H1 (cell line): Measurements from ENCODE around the gene XRN2. TPM values are rescaled to one million over a fixed set of nuclear protein-coding genes. Genes with fewer than 3 reads are reported as not detected.

Experiments
- CTCF ChIA-PET: fragments of 300-600 bp; sonication (Branson Sonifier 250); formaldehyde crosslinking; loops from one replicate; lab custom pipeline; 2021; ENCODE audit not compliant: partially characterized antibody; lab: Charles Lee
- POLR2A ChIA-PET: fragments of 300-600 bp; sonication (Branson Sonifier 250); formaldehyde crosslinking; loops from one replicate; lab custom pipeline; 2021; ENCODE audit warnings: inconsistent platforms; ENCODE audit not compliant: partially characterized antibody; lab: Charles Lee
- DNase-seq, 2 experiments: peaks; one replicate each; pipeline versions ENCODE4 v3.0.0 to v3.0.0-alpha.2; 2010 to 2022; ENCODE audit warnings: low spot score in 2 of 2, low read depth in 1 of 2, mixed read lengths in 1 of 2
- FAIRE-seq: peaks from 2 replicates; lab custom pipeline; 2011; peaks lifted over from hg19 to GRCh38; lab: Jason Lieb, UNC
- H2AFZ ChIP-seq: 2 replicates; pipeline ENCODE4 v1.8.1; 2012; ENCODE audit warnings: low read length, inconsistent platforms
- H2AK5ac ChIP-seq: 2 replicates; pipeline ENCODE4 v1.6.1; 2013; ENCODE audit warnings: low read depth, low read length
- H2BK120ac ChIP-seq: replicated peaks from 2 replicates; pipeline ENCODE3; 2013; ENCODE audit warnings: low read depth, low read length, inconsistent platforms
- H2BK12ac ChIP-seq: 2 replicates; pipeline ENCODE4 v1.6.1; 2013; ENCODE audit warnings: low read depth, low read length
- H2BK15ac ChIP-seq: 2 replicates; pipeline ENCODE4 v1.6.1; 2013; ENCODE audit warnings: low read length
- H2BK20ac ChIP-seq: 2 replicates; pipeline ENCODE4 v1.6.1; 2013; ENCODE audit warnings: low read length
- H2BK5ac ChIP-seq: 2 replicates; pipeline ENCODE4 v1.6.1; 2013; ENCODE audit warnings: low read depth, low read length
- H3K14ac ChIP-seq: 2 replicates; pipeline ENCODE4 v1.6.1; 2013; ENCODE audit warnings: inconsistent platforms; ENCODE audit not compliant: insufficient read length
- H3K18ac ChIP-seq: 2 replicates; pipeline ENCODE4 v1.6.1; 2013; ENCODE audit warnings: low read length; ENCODE audit errors: extremely low read depth
- H3K23ac ChIP-seq: 2 replicates; pipeline ENCODE4 v1.6.1; 2013; ENCODE audit warnings: inconsistent platforms; ENCODE audit not compliant: insufficient read length
- H3K23me2 ChIP-seq: 2 replicates; pipeline ENCODE4 v1.6.1; 2013; ENCODE audit warnings: low read depth, low read length
- H3K27ac ChIP-seq: 2 replicates; pipeline ENCODE4 v1.6.1; 2011; ENCODE audit warnings: low read depth, low read length, inconsistent platforms
- H3K27me3 ChIP-seq, 4 experiments: replicated peaks in 1 of 4; 1 replicate in 1 of 4; 2 replicates in 3 of 4; pipeline versions ENCODE4 v1.6.1 to v1.8.1; 2011 to 2013; ENCODE audit warnings: low read length in 3 of 4, mild to moderate bottlenecking in 3 of 4, inconsistent platforms in 2 of 4, mixed read lengths in 2 of 4, moderate library complexity in 1 of 4; ENCODE audit not compliant: control insufficient read depth in 3 of 4, insufficient read depth in 3 of 4; ENCODE audit errors: extremely low read depth in 1 of 4
- H3K36me3 ChIP-seq, 4 experiments: 2 replicates each; pipeline versions ENCODE4 v1.6.1 to v1.8.1; 2011 to 2013; ENCODE audit warnings: mild to moderate bottlenecking in 4 of 4, low read length in 3 of 4, moderate library complexity in 2 of 4, control low read depth in 1 of 4, inconsistent platforms in 1 of 4; ENCODE audit not compliant: insufficient read depth in 4 of 4, control insufficient read depth in 2 of 4
- H3K4ac ChIP-seq: replicated peaks from 2 replicates; pipeline ENCODE3; 2013; ENCODE audit warnings: low read length, low read depth, mixed read lengths, inconsistent platforms; ENCODE audit not compliant: insufficient read length
- H3K4me1 ChIP-seq, 4 experiments: replicated peaks in 1 of 4; 1 replicate in 1 of 4; 2 replicates in 3 of 4; pipeline versions ENCODE4 v1.6.1 to v1.8.1; 2011 to 2013; ENCODE audit warnings: low read length in 3 of 4, inconsistent platforms in 2 of 4, mixed read lengths in 1 of 4; ENCODE audit not compliant: insufficient read depth in 4 of 4, control insufficient read depth in 3 of 4
- H3K4me2 ChIP-seq, 2 experiments: 2 replicates each; pipeline versions ENCODE4 v1.6.1 to v1.8.1; 2011 to 2013; ENCODE audit warnings: low read depth in 2 of 2, low read length in 2 of 2, control low read depth in 1 of 2, inconsistent platforms in 1 of 2, mild to moderate bottlenecking in 1 of 2; ENCODE audit not compliant: insufficient read depth in 1 of 2
- H3K4me3 ChIP-seq, 4 experiments: fragments of 200-600, 300-600 bp in 1 of 4; sonication (generic), shearing (Covaris generic), sonication (Bioruptor Twin) in 1 of 4; 2 replicates each; pipeline versions ENCODE4 v1.5.1 to v1.8.1; 2011 to 2016; ENCODE audit warnings: low read length in 4 of 4, low read depth in 3 of 4, control low read depth in 2 of 4, inconsistent platforms in 2 of 4, mild to moderate bottlenecking in 2 of 4, mixed read lengths in 1 of 4, moderate library complexity in 1 of 4; ENCODE audit not compliant: insufficient read depth in 2 of 4; ENCODE audit errors: extremely low read depth in 1 of 4
- H3K56ac ChIP-seq: replicated peaks from 2 replicates; pipeline ENCODE3; 2013; ENCODE audit warnings: low read depth, mild to moderate bottlenecking, mixed read lengths, low read length, inconsistent platforms; ENCODE audit not compliant: insufficient read length
- H3K79me1 ChIP-seq: 2 replicates; pipeline ENCODE4 v1.6.1; 2013; ENCODE audit warnings: low read depth, low read length, control low read depth
- H3K79me2 ChIP-seq, 2 experiments: 2 replicates each; pipeline versions ENCODE4 v1.6.1 to v1.8.1; 2012 to 2013; ENCODE audit warnings: low read length in 2 of 2, mild to moderate bottlenecking in 2 of 2, inconsistent platforms in 1 of 2; ENCODE audit not compliant: insufficient read depth in 2 of 2, control insufficient read depth in 1 of 2
- H3K9ac ChIP-seq, 4 experiments: replicated peaks in 1 of 4; 1 replicate in 1 of 4; 2 replicates in 3 of 4; pipeline versions ENCODE4 v1.6.1 to v1.8.1; 2011 to 2013; ENCODE audit warnings: low read depth in 3 of 4, low read length in 3 of 4, control low read depth in 2 of 4, mild to moderate bottlenecking in 2 of 4, moderate library complexity in 2 of 4, inconsistent platforms in 1 of 4; ENCODE audit errors: extremely low read depth in 1 of 4
- H3K9me3 ChIP-seq, 2 experiments: 2 replicates each; pipeline versions ENCODE4 v1.6.1 to v1.8.1; 2012 to 2013; ENCODE audit warnings: mild to moderate bottlenecking in 2 of 2, moderate library complexity in 2 of 2, control low read depth in 1 of 2, inconsistent platforms in 1 of 2, low read depth in 1 of 2, low read length in 1 of 2, mixed read lengths in 1 of 2; ENCODE audit not compliant: insufficient read depth in 2 of 2
- H4K20me1 ChIP-seq, 2 experiments: replicated peaks in 1 of 2; 2 replicates each; pipeline versions ENCODE3 to v1.8.1; 2011 to 2013; ENCODE audit warnings: inconsistent platforms in 2 of 2, low read length in 2 of 2, mild to moderate bottlenecking in 1 of 2; ENCODE audit not compliant: insufficient read depth in 2 of 2, control insufficient read depth in 1 of 2
- H4K5ac ChIP-seq: 2 replicates; pipeline ENCODE4 v1.6.1; 2013; ENCODE audit warnings: low read length, low read depth, mixed read lengths, inconsistent platforms; ENCODE audit not compliant: insufficient read length
- H4K8ac ChIP-seq: 2 replicates; pipeline ENCODE4 v1.8.0; 2013; ENCODE audit warnings: mild to moderate bottlenecking, moderate library complexity, low read length, inconsistent platforms; ENCODE audit not compliant: insufficient read depth; ENCODE audit errors: extremely low read depth
- H4K91ac ChIP-seq: replicated peaks from 2 replicates; pipeline ENCODE3; 2013; ENCODE audit warnings: low read length, mixed read lengths, inconsistent platforms; ENCODE audit not compliant: insufficient read length
- BRCA1 ChIP-seq: IDR thresholded peaks from 2 replicates; pipeline ENCODE4 v1.6.1; 2012; ENCODE audit warnings: low read depth, low read length, improper control_type of control experiment
- CBX5 ChIP-seq: fragments of 300-800, 300-1000 bp; sonication (generic); IDR thresholded peaks from 2 replicates; pipeline ENCODE4 v1.7.1; 2016; ENCODE audit warnings: antibody characterized with exemption, low read length, low read depth
- GABPA ChIP-seq: IDR thresholded peaks from 2 replicates; pipeline ENCODE4 v1.6.1; 2011; ENCODE audit warnings: mild to moderate bottlenecking, low read length, moderate library complexity, borderline replicate concordance; ENCODE audit not compliant: insufficient read depth
- MAFK ChIP-seq: IDR thresholded peaks from 2 replicates; pipeline ENCODE4 v1.6.1; 2012; ENCODE audit warnings: low read depth, mild to moderate bottlenecking, improper control_type of control experiment, low read length
- POU5F1 ChIP-seq: IDR thresholded peaks from 2 replicates; pipeline ENCODE4 v1.6.1; 2011; ENCODE audit warnings: low read depth, mild to moderate bottlenecking, low read length, moderate library complexity
- SP2 ChIP-seq: IDR thresholded peaks from 2 replicates; pipeline ENCODE4 v1.6.1; 2012; ENCODE audit warnings: mild to moderate bottlenecking, low read length, inconsistent platforms
- WGBS, 2 experiments: shearing (Covaris generic) in 1 of 2; methylation state at CpG; one replicate each; pipeline versions ENCODE4 v1.1.6 to v1.1.7; 2013 to 2015; ENCODE audit warnings: low lambda C conversion rate in 2 of 2, mixed read lengths in 2 of 2, inconsistent platforms in 1 of 2, low coverage in 1 of 2, missing lambda C conversion rate in 1 of 2; ENCODE audit not compliant: insufficient replicate concordance in 2 of 2, insufficient coverage in 1 of 2, insufficient read length in 1 of 2; ENCODE audit errors: extremely low coverage in 1 of 2, missing lambda C conversion rate in 1 of 2; 5-methylcytosine and 5-hydroxymethylcytosine counted together
- polyA plus RNA-seq, 7 experiments: library from polyadenylated mRNA; depleted of rRNA in 3 of 7; stranded (reverse) in 5 of 7; unstranded in 2 of 7; fragments of >200 nt in 5 of 7; fragments of 200-250 nt in 2 of 7; gene quantifications; 1 replicate in 5 of 7; 2 replicates in 1 of 7; 4 replicates in 1 of 7; pipeline versions ENCODE4 v1.2.1 to v1.2.3, GENCODE V29; 2011 to 2013; ENCODE audit warnings: missing spikeins in 2 of 7, mixed read lengths in 2 of 7
- total RNA-seq: library from RNA; stranded (reverse); fragmentation: NEBNext Ultra II Directional; extraction: Animal tissue kit (Norgen Biotek cat#: 25700); gene quantifications from 2 replicates; pipeline ENCODE4 v1.2.1, GENCODE V29; 2021

XRN2 gene
- total and polyA plus RNA-seq, 2 of the 8 experiments (the other 6 are each of a cell fraction or from before 2014, with no cell fraction given), result 60.3 to 139 TPM

DNA sequence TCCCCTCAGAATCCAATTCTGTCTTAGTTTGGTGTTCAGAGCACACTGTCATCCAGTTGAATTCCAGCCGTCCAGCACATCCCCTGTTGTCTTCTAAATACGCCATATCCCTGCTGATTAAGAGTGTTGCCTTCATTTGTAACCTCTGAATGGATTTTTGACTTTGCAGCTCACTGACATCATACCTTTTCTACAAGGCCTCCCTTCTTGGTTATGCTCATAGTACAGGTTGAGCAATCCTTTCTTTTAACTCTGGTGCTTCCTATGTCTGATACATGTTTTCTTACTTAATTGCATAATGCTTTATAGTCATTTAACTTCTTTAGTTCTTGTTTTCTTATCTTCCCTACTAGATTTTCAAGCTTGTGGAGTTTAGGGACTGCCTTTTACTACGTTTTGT lies 36.4 kb downstream of the XRN2 start:
- peaks cover 7% of the 10 kb centered on the region; the same call in 1 of the 2 replicates for H3K79me1 ChIP-seq
- H3K23ac ChIP-seq, result no peak overlapping the region
- no peak overlapping the region for H3K4me2 ChIP-seq
- no peak overlapping the region for H3K4me3 ChIP-seq
- no peak overlapping the region for H2AFZ ChIP-seq
- ChIA-PET CTCF (interaction anchor here (0.8 to 1.1 kb wide), 4 partner anchors 10 to 163 kb away, joined by 3 to 4 read pairs (median 4); no protein-coding TSS in a partner anchor), POLR2A (no interaction called here)
- H3K27ac ChIP-seq, result no peak overlapping the region
- H3K79me2 ChIP-seq, result peaks cover 0 to 32% of the 10 kb centered on the region in 2 experiments; a peak in 1 of 4 replicates
- no peak overlapping the region for H3K56ac ChIP-seq
- peaks cover 11 to 16% of the 10 kb centered on the region in 2 experiments for H4K20me1 ChIP-seq
- no peak overlapping the region for H2AK5ac ChIP-seq
- no peak overlapping the region for H2BK5ac ChIP-seq
- no peak overlapping the region for H3K9ac ChIP-seq
- H3K14ac ChIP-seq, result no peak overlapping the region
- no peaks in the 10 kb centered on the region; a peak in 1 of 4 replicates for H3K9me3 ChIP-seq
- 86% methylated on average over 3 of the region's 3 CpGs; no CpG with 5 or more reads in 1 of the 2 experiments for WGBS, 2 experiments
- no peak overlapping the region for H2BK15ac ChIP-seq
- no peak overlapping the region for H4K5ac ChIP-seq
- FAIRE-seq (no peak), DNase-seq (no peak)
- no peak overlapping the region for H2BK20ac ChIP-seq
- no peak overlapping the region for H2BK12ac ChIP-seq
- H4K8ac ChIP-seq, result no peak overlapping the region
- H4K91ac ChIP-seq, result no peak overlapping the region
- peaks cover 0 to 4% (median 0%) of the 10 kb centered on the region in 4 experiments; a peak in 3 of 7 replicates for H3K4me1 ChIP-seq
- no peak overlapping the region for H3K4ac ChIP-seq
- peaks cover 7 to 95% (median 48%) of the 10 kb centered on the region in 4 experiments for H3K36me3 ChIP-seq
- H2BK120ac ChIP-seq, result no peak overlapping the region
- no peak overlapping the region for H3K18ac ChIP-seq
- no peaks in the 10 kb centered on the region for H3K27me3 ChIP-seq
- H3K23me2 ChIP-seq, result no peaks in the 10 kb centered on the region
- TF ChIP-seq SP2, result no peak
- TF ChIP-seq BRCA1, result no peak
- TF ChIP-seq MAFK, result no peak
- TF ChIP-seq POU5F1, result no peak
- no peak for TF ChIP-seq CBX5
- TF ChIP-seq GABPA, result no peak
